ENCODE data around the gene ASPA. TPM values are rescaled to one million over a fixed set of nuclear protein-coding genes. Genes with fewer than 3 reads are reported as not detected.
"Not testable (repeated sequence)": the region's sequence is repeated elsewhere in the genome, so short reads cannot be mapped to it uniquely, and the experiment has no call there.

ASPA gene
- total and polyA plus RNA-seq, 10 of the 15 experiments (the other 5 are each of a cell fraction or from before 2014, with no cell fraction given): 0.04 to 0.30 TPM; not detected in 8

DNA sequence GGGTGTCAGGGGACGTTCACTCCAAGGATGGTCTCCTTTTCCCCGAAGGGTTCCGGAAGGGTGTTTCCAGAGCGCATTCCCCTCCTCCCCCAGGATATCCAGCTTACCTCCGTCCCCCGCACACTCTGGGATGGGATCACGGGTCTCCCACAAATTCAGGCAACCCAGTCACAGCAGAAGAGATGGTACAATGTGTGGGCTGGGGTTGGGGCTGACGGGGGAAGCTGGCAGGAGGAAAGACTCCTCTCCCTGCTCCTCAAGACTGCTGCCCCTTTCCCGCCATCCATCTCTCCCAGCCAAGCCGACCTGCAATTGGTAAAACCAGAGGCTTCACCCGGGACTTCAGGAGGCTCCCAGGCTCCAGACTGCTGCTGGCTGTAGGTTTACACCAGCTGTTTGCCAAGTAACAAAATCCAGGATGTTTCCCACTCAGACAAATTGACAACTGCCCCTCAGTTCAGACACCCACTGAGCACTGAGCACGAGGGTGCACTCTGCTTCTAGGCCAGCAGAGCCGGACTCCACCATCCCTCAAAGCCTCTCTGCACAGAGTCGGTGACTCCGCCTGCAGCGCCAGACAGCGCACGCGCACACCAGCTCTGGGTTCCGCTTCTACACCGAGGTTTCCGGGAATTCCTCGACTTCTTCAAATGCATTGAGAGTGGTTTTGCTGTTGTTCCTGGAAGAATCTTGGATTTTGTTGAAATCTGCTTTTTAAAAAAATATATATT, 37.7 kb downstream of the ASPA start (continued):
- TF ChIP-seq, protein P1, sequence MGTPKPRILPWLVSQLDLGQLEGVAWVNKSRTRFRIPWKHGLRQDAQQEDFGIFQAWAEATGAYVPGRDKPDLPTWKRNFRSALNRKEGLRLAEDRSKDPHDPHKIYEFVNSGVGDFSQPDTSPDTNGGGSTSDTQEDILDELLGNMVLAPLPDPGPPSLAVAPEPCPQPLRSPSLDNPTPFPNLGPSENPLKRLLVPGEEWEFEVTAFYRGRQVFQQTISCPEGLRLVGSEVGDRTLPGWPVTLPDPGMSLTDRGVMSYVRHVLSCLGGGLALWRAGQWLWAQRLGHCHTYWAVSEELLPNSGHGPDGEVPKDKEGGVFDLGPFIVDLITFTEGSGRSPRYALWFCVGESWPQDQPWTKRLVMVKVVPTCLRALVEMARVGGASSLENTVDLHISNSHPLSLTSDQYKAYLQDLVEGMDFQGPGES (IDR thresholded peaks at IDR 0.05): no peak
- TF ChIP-seq CTCF (IDR thresholded peaks at IDR 0.05 in 2 of 3, conservative IDR thresholded peaks at IDR 0.05 in 1 of 3; ENCODE audit: control insufficient read depth in 2 of 3, extremely low read depth in 1 of 3, insufficient read depth in 1 of 3, low read depth in 3 of 3, low read length in 3 of 3): no peak
- TF ChIP-seq ETV6 (conservative IDR thresholded peaks at IDR 0.05 in 1 of 2, IDR thresholded peaks at IDR 0.05 in 1 of 2; ENCODE audit: borderline replicate concordance in 1 of 2, low read depth in 1 of 2): no peak
- TF ChIP-seq SUPT20H (IDR thresholded peaks at IDR 0.05; ENCODE audit: borderline replicate concordance, control insufficient read depth, low read depth, low read length): no peak
- no peak for TF ChIP-seq SKIL (IDR thresholded peaks at IDR 0.05; ENCODE audit: low read depth, poor library complexity, severe bottlenecking)
- no peak for TF ChIP-seq ZNF384 (IDR thresholded peaks at IDR 0.05; ENCODE audit: borderline replicate concordance, low read depth, low read length)

DNA sequence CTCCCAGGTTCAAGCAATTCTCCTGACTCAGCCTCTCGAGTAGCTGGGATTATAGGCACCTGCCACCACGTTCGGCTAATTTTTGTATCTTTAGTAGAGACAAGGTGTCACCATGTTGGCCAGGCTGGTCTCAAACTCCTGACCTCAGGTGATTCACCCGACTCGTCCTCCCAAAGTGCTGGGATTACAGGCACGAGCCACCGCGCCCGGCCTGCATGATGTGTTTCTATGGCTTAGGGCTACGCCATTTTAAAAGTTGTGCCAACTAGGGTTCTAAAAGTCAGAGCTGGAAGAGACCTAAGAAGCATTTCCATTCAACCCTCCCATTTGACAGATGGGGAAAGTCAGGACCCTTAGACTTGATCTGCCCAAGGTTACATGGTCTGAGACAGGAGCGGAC, 38.4 kb downstream of the ASPA start:
- H3K27ac ChIP-seq (ENCODE audit: control insufficient read depth, insufficient read depth); H2AFZ ChIP-seq (ENCODE audit: control insufficient read depth, low read depth, low read length); H4K20me1 ChIP-seq (ENCODE audit: control insufficient read depth, insufficient read depth); H3K9me3 ChIP-seq (replicated peaks; ENCODE audit: control insufficient read depth, insufficient read depth, low read length); intact Hi-C loops (cut with micrococcal nuclease; ENCODE audit: unreplicated experiment); ATAC-seq; H3K4me1 ChIP-seq (ENCODE audit: control insufficient read depth, insufficient read depth, low read length); CTCF ChIA-PET; H3K36me3 ChIP-seq (ENCODE audit: control insufficient read depth in 2 of 2, insufficient read depth in 2 of 2, low read length in 1 of 2); H3K27me3 ChIP-seq (replicated peaks in 1 of 2; ENCODE audit: control insufficient read depth in 2 of 2, insufficient read depth in 2 of 2, low read length in 1 of 2); H3K4me2 ChIP-seq (ENCODE audit: control insufficient read depth, insufficient read depth); DNase-seq (ENCODE audit: low read depth, low spot score); in situ Hi-C loops (cut with MboI); H3K9ac ChIP-seq (ENCODE audit: control insufficient read depth, insufficient read depth, low read length); H3K79me2 ChIP-seq (ENCODE audit: control insufficient read depth, insufficient read depth, low read length); BruUV-seq (replicated peaks); FAIRE-seq; RAD21 ChIA-PET (ENCODE audit: unreplicated experiment); SMC1A ChIA-PET (ENCODE audit: uncharacterized antibody, unreplicated experiment); H3K4me3 ChIP-seq; POLR2A ChIA-PET: not testable (repeated sequence)
- 89% methylated on average over 11 of the region's 11 CpGs for WGBS (ENCODE audit: insufficient coverage, insufficient replicate concordance, low lambda C conversion rate, missing lambda C conversion rate)

All from GM12878 (cell line).